Vagina (tissue), 2 donors: ENCODE results near the gene UBASH3B.

Source experiments
- POLR2A ChIP-seq, 2 donors: fragments of 450-650 bp; IDR thresholded peaks; one replicate each; pipeline ENCODE4 v1.6.1; 2017; ENCODE audit warnings: antibody characterized with exemption in 2 of 2, mild to moderate bottlenecking in 2 of 2, moderate library complexity in 2 of 2
- POLR2AphosphoS5 ChIP-seq, 2 donors: sonication (generic); formaldehyde crosslinking; IDR thresholded peaks; one replicate each; pipeline ENCODE4 v1.9.0; 2017; ENCODE audit warnings: antibody characterized with exemption in 2 of 2, mild to moderate bottlenecking in 2 of 2, low read depth in 1 of 2; ENCODE audit not compliant: insufficient read depth in 1 of 2
- TF ChIP-seq, protein P1 (sequence below), 3 experiments: fragments of 450-650 bp in 2 of 3; fragments of 200-600 bp in 1 of 3; sonication (generic) in 1 of 3; IDR thresholded peaks; one replicate each; pipeline ENCODE4 v1.5.1; 2017 to 2019; ENCODE audit warnings: antibody characterized with exemption in 3 of 3, mild to moderate bottlenecking in 2 of 3, moderate library complexity in 2 of 3

DNA sequence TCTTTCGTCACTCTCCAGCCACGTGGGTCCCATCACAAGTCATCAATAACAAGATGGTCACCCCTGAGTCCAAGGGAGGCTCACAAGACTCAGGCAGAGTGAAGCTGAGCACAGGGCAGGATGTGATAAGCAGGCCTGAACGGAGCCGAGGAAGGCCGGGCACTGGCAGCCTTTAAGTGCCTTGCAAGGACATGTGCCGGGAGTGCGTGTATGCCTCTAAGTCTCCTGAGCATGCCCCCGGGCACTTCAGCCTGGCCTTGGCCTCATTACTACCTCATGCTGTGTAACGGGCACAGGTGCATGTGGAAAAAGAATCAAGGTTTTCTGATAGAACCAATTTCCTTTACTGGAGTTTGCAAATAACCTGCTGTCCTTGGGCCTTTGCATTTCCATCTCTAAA lies 55.8 kb downstream of the UBASH3B start:
- TF ChIP-seq POLR2A (IDR thresholded peaks at IDR 0.05), result no peak
- TF ChIP-seq, protein P1, sequence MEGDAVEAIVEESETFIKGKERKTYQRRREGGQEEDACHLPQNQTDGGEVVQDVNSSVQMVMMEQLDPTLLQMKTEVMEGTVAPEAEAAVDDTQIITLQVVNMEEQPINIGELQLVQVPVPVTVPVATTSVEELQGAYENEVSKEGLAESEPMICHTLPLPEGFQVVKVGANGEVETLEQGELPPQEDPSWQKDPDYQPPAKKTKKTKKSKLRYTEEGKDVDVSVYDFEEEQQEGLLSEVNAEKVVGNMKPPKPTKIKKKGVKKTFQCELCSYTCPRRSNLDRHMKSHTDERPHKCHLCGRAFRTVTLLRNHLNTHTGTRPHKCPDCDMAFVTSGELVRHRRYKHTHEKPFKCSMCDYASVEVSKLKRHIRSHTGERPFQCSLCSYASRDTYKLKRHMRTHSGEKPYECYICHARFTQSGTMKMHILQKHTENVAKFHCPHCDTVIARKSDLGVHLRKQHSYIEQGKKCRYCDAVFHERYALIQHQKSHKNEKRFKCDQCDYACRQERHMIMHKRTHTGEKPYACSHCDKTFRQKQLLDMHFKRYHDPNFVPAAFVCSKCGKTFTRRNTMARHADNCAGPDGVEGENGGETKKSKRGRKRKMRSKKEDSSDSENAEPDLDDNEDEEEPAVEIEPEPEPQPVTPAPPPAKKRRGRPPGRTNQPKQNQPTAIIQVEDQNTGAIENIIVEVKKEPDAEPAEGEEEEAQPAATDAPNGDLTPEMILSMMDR (IDR thresholded peaks at IDR 0.05), result no peak
- TF ChIP-seq POLR2AphosphoS5 (IDR thresholded peaks at IDR 0.05; ENCODE audit: insufficient read depth in 1 of 2, low read depth in 1 of 2), result no peak
